Activated CD8-positive, alpha-beta memory T cell treated with anti-CD3 and anti-CD28 coated beads, Interleukin-2, amount 50 U/mL, for 1 hour (primary cell): ENCODE results near the gene CEP162.
"Not testable (repeated sequence)": the region's sequence is repeated elsewhere in the genome, so short reads cannot be mapped to it uniquely, and the experiment has no call there.

ENCODE experiments used
- DNase-seq: peaks from one replicate; pipeline ENCODE4 v3.0.0-alpha.2; 2020; ENCODE audit errors: extremely low read depth

CEP162 gene

DNA sequence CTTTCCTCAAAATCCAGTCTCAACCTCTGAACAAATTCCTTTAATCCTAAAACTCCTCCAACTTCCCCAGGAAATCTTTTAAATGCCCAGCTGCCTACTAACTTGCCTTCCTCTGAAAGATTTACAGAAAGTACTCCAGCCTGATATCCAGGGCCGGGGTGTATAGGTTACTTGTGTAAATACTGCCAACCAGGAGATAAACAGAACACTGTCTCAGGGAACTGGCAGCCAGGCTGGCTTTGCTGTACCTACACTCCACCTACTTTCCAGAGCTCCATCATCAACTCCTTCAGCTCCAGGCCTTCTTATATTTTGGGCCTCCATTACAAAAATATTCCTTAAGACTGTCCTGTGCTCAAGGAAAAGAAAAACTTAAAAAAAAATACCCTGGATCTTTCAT, 85.9 kb downstream of the CEP162 start:
- no peak for DNase-seq

GRCh38 chr6:84139311-84139710, 88.1 kb downstream of the CEP162 start:
- DNase-seq = no peak

DNA sequence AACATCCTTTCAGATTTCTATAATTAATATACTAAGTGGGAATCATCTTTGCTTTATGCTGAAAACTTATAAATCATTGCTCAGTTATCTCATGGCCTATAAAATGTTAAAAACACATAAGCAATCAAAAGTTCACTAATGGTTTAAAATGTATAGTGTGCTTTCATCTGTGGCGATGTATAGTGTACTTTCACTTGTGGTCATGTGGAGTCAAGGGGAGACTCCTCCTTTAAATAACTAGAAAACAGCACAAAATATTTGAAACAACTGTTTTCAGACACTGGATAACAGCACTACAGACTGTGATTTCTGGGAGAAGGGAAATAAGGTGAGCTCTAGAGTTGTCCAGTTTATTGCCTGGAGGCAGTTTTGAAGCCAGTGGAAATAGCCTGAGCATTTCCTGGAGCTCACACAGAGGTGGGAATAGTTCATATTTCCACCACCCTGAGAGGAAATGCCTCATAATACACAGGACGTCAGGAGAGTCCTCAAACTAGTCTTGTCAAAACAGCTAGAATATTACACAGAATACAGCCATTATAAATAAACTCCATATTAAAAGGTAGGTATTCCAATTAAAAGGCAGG, 89.4 kb downstream of the CEP162 start:
- no peak for DNase-seq

- no peak for DNase-seq
Measured at GRCh38 chr6:84137051-84137375, 90.4 kb downstream of the CEP162 start.

GRCh38 chr6:84136364-84137050, 90.9 kb downstream of the CEP162 start:
- no peak for DNase-seq

- no peak for DNase-seq
Measured at GRCh38 chr6:84135291-84135690, 92.2 kb downstream of the CEP162 start.

- not testable (repeated sequence) for DNase-seq
Measured at GRCh38 chr6:84133385-84133784, 94.1 kb downstream of the CEP162 start.

- not testable (repeated sequence) for DNase-seq
Measured at GRCh38 chr6:84129588-84129987, 97.9 kb downstream of the CEP162 start.

DNA sequence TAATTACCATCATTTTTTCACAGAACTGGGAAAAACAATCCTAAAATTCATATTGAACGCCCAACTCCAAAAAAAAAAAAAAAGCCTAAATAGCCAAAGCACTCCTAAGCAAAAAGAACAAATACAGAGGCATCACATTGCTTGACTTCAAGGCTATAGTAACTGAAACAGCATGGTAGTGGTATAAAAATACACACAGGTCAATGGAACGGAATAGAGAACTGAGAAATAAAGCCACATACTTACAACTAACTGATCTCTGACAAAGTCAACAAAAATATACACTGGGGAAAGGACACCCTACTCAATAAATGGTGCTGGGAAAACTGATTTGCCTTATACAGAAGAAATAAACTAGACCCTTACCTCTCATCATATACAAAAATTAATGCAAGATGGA, 104.3 kb downstream of the CEP162 start:
- DNase-seq = no peak

DNA sequence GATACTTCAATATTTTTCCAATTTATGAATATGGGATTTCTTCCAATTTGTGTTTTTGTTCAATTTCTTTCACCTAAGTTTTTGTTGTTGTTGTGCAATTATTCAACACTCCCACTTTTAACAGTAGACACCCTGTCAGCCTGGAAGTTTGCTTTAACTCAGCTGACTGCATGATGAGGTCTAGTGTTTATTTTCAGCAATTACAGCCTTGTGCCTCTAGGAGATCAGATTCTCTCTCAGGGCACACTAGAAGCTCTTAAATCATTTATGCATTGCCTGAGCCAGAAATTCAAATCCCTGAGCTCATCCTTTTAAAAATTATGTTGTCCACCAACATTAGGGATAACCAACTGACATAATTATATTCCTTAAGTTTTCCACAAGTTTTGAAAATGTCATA, 108.2 kb downstream of the CEP162 start:
- DNase-seq = no peak

- DNase-seq = no peak
Measured at GRCh38 chr6:84118191-84118590, 109.3 kb downstream of the CEP162 start.

GRCh38 chr6:84114933-84115594, 112.4 kb downstream of the CEP162 start:
- not testable (repeated sequence) for DNase-seq

DNA sequence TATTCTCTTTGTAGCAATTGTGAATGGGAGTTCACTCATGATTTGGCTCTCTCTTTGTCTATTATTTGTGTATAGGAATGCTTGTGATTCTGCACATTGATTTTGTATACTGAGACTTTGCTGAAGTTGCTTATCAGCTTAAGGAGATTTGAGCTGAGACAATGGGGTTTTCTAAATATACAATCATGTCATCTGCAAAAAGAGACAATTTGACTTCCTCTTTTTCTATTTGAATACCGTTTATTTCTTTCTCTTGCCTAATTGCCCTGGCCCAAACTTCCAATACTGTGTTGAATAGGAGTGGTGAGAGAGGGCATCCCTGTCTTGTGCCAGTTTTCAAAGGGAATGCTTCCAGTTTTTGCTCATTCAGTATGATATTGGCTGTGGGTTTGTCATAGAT, 116.1 kb downstream of the CEP162 start:
- DNase-seq = not testable (repeated sequence)

DNA sequence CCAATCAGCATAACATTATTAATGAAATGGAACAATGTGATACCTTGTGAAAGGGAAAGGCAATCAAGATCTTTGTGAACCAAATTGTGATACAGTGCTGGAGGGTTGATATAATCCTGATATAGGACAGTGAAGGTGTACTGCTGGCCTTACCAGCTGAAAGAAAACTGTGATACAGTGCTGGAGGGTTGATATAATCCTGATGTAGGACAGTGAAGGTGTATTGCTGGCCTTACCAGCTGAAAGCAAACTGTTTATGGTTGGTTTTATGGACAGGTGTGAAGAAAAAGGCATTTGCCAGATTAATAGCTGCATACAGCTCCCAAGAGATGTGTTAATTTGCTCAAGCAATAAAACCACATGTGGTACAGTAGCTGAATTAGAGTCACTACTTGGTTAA, 119.9 kb downstream of the CEP162 start:
- no peak for DNase-seq

GRCh38 chr6:84105215-84105924, 122.1 kb downstream of the CEP162 start:
- DNase-seq = not testable (repeated sequence)

GRCh38 chr6:84103029-84103428, 124.4 kb downstream of the CEP162 start:
- no peak for DNase-seq

DNA sequence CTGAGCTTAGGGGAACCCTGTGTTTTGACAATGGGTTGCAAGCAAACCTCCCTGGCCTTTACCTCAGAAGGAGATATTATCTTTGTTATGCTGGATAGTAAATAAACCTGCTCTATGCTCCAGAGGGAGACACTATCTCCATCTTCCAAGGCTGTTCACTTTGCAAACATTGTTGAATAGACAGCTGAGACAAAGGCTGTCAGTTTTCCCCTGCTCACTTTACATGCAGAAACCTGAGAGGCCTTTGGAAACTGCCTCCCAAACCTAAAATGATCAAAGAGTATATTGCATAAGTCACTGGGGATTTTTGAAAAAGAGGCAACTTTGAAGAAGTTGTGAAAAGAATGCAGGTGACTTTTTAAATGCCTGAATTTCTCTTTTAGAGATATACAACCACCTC, 132.3 kb downstream of the CEP162 start:
- DNase-seq = no peak

- DNase-seq = no peak
Measured at GRCh38 chr6:84093441-84094435, 133.7 kb downstream of the CEP162 start.

DNA sequence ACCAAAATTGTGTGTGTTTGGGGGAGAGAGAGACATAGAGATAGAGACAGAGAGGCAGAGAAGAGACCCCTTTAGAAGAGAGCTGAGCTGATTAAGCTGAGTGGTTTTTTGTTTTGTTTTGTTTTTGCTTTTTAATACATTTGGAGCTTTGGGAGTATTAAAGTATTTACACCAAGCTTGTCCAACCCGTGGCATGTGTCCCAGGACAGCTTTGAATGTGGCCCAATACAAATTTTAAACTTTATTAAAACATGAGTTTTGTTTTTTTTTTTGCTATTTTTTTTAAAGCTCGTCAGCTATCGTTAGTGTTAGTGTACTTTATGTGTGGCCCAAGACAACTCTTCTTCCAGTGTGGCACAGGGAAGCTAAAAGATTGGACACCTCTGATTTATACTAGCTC, 137.9 kb downstream of the CEP162 start:
- DNase-seq = no peak

DNA sequence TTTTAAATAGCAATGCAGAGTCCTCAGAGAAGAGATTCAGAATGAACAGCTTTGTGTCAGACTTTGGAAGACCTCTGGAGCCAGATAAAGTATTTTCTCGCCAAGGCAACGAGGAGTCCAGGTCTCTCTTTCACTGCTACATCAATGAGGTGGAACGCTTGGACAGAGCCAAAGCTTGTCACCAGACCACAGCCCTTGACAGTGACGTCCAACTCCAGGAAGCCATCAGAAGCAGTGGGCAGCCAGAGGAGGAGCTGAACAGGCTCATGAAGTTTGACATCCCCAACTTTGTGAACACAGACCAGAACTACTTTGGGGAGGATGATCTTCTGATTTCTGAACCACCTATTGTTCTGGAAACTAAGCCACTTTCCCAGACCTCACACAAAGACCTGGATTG, 138.4 kb downstream of the CEP162 start:
- DNase-seq = no peak
